Measurements from ENCODE around the gene NOP9.

DNA sequence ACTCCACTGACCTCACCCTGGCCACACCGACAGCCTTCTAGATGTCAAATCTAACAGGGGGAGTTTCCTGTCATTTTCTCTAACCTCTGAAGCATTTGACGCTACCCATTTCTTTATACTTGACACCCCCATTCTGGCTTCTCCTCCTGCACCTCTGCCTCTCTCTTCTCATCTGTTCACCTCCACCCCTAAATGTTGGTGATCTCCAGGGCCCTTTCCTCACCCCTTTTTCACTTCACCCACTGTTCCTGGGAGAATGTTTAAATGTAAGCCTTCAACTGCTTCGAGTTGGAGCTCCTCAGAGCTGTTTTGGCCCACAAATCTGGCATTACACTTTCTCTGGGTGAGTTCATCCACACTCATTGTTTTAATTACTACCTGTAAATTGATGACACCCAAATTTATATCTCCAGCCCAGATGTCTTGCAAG lies 27.8 kb upstream of the NOP9 start:
- TF ChIP-seq, protein P1, sequence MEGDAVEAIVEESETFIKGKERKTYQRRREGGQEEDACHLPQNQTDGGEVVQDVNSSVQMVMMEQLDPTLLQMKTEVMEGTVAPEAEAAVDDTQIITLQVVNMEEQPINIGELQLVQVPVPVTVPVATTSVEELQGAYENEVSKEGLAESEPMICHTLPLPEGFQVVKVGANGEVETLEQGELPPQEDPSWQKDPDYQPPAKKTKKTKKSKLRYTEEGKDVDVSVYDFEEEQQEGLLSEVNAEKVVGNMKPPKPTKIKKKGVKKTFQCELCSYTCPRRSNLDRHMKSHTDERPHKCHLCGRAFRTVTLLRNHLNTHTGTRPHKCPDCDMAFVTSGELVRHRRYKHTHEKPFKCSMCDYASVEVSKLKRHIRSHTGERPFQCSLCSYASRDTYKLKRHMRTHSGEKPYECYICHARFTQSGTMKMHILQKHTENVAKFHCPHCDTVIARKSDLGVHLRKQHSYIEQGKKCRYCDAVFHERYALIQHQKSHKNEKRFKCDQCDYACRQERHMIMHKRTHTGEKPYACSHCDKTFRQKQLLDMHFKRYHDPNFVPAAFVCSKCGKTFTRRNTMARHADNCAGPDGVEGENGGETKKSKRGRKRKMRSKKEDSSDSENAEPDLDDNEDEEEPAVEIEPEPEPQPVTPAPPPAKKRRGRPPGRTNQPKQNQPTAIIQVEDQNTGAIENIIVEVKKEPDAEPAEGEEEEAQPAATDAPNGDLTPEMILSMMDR (IDR thresholded peaks at IDR 0.05; ENCODE audit: poor library complexity): no peak
- TF ChIP-seq EZH2 (IDR thresholded peaks at IDR 0.05; ENCODE audit: borderline replicate concordance): no peak

Measured in hepatocyte (in vitro differentiated cells).